Caco-2 (cell line): ENCODE measurements around the gene ZNF511. TPM values are rescaled to one million over a fixed set of nuclear protein-coding genes. Genes with fewer than 3 reads are reported as not detected.

Experiments
- BruUV-seq: library from RNA; stranded (reverse); fragments of 400-500 nt; replicated peaks from 2 replicates; lab custom pipeline; 2021; lab: Mats Ljungman, UMichigan
- CTCF ChIA-PET: fragments of 300-600 bp; sonication (Branson Sonifier 250); formaldehyde crosslinking; loops from one replicate; lab custom pipeline; 2022; ENCODE audit warnings: antibody characterized with exemption; lab: Charles Lee
- POLR2A ChIA-PET: fragments of 300-600 bp; sonication (Branson Sonifier 250); formaldehyde crosslinking; loops from one replicate; lab custom pipeline; 2022; ENCODE audit warnings: antibody characterized with exemption; lab: Charles Lee
- DNase-seq, 2 experiments: peaks; one replicate each; pipeline versions ENCODE4 v3.0.0 to v3.0.0-alpha.2; 2020 to 2022
- H3K27me3 ChIP-seq: replicated peaks from 2 replicates; pipeline ENCODE4 v1.6.0; 2011; ENCODE audit warnings: low read length; ENCODE audit not compliant: control insufficient read depth, insufficient read depth
- H3K36me3 ChIP-seq: 2 replicates; pipeline ENCODE4 v1.5.1; 2011; ENCODE audit warnings: low read length; ENCODE audit not compliant: control insufficient read depth, insufficient read depth
- H3K4me1 ChIP-seq: fragments of 250-450 bp; sonication (Bioruptor Pico); 2 replicates; pipeline ENCODE4 v1.5.1; 2020; ENCODE audit warnings: mild to moderate bottlenecking
- H3K4me3 ChIP-seq: 2 replicates; pipeline ENCODE4 v1.5.1; 2011; ENCODE audit warnings: low read depth, mild to moderate bottlenecking, control low read depth, low read length
- H3K9me3 ChIP-seq: fragments of 250-450 bp; sonication (Bioruptor Pico); 2 replicates; pipeline ENCODE4 v1.5.1; 2020; ENCODE audit warnings: mild to moderate bottlenecking, moderate library complexity
- H3K27ac Mint-ChIP-seq: one replicate; pipeline ENCODE4 v1.8.0; 2022; ENCODE audit warnings: mixed read lengths; ENCODE audit not compliant: unreplicated experiment
- H3K27me3 Mint-ChIP-seq: one replicate; pipeline ENCODE4 v1.8.0; 2022; ENCODE audit warnings: mixed read lengths; ENCODE audit not compliant: insufficient read depth, unreplicated experiment
- H3K36me3 Mint-ChIP-seq: one replicate; pipeline ENCODE4 v1.8.0; 2022; ENCODE audit warnings: mild to moderate bottlenecking, mixed read lengths; ENCODE audit not compliant: insufficient read depth, unreplicated experiment
- H3K4me1 Mint-ChIP-seq: one replicate; pipeline ENCODE4 v1.8.0; 2022; ENCODE audit warnings: low read depth, mixed read lengths; ENCODE audit not compliant: unreplicated experiment
- H3K4me3 Mint-ChIP-seq: one replicate; pipeline ENCODE4 v1.8.0; 2022; ENCODE audit warnings: mild to moderate bottlenecking, moderate library complexity, mixed read lengths; ENCODE audit not compliant: unreplicated experiment
- H3K9me3 Mint-ChIP-seq: one replicate; pipeline ENCODE4 v1.8.0; 2022; ENCODE audit warnings: mixed read lengths; ENCODE audit not compliant: unreplicated experiment
- intact Hi-C: fragments of 100-400 bp; cut with micrococcal nuclease; formaldehyde crosslinking; loops from one replicate; pipeline ENCODE4 v1.10.0; 2022; ENCODE audit not compliant: unreplicated experiment
- total RNA-seq: library from RNA; stranded (reverse); gene quantifications from 2 replicates; pipeline ENCODE4 v1.2.3, GENCODE V29; 2022
- TF ChIP-seq, protein P1 (sequence below), 2 experiments: fragments of 200-600 bp in 1 of 2; IDR thresholded peaks; 1 replicate in 1 of 2; 2 replicates in 1 of 2; pipeline versions ENCODE4 v1.5.1 to v1.8.0; 2011 to 2022; ENCODE audit warnings: antibody characterized with exemption in 1 of 2, control low read depth in 1 of 2, inconsistent platforms in 1 of 2, low read depth in 1 of 2, low read length in 1 of 2, mild to moderate bottlenecking in 1 of 2, moderate library complexity in 1 of 2; ENCODE audit not compliant: insufficient read depth in 1 of 2, severe bottlenecking in 1 of 2, unreplicated experiment in 1 of 2

The ZNF511 gene
- total RNA-seq, 1 experiment from 2014 or later = 98.5 TPM

DNA sequence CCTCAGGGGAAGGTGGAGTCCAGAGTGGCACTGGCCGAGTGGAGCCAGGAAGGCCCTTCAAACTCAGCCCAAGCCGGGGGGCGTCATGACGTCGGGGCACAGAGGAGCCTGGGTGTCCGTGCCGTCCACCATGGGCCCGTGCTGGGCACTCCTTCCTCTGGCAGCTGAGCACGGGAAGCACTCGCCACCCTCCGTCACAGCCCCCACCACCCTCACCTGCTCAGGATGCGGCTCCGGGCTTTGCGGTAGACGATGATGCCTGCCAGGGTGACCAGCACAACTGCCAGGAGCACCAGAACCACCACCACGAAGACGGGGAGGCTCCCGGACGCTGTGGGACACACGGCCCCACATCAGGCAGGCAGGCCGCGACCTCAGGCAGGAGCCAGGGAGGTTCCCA is 40.2 kb upstream of the ZNF511 start:
- Histone ChIP-seq H3K9me3 (no peaks in the 10 kb centered on the region), H3K4me1 (no peaks in the 10 kb centered on the region), H3K4me3 (no peak overlapping the region), H3K27me3 (no peaks in the 10 kb centered on the region), H3K36me3 (no peaks in the 10 kb centered on the region)
- Mint-ChIP-seq H3K36me3 (no peaks in the 10 kb centered on the region), H3K4me3 (no peak overlapping the region), H3K27me3 (no peaks in the 10 kb centered on the region), H3K27ac (no peak overlapping the region), H3K9me3 (no peaks in the 10 kb centered on the region), H3K4me1 (no peaks in the 10 kb centered on the region)
- TF ChIP-seq, protein P1, sequence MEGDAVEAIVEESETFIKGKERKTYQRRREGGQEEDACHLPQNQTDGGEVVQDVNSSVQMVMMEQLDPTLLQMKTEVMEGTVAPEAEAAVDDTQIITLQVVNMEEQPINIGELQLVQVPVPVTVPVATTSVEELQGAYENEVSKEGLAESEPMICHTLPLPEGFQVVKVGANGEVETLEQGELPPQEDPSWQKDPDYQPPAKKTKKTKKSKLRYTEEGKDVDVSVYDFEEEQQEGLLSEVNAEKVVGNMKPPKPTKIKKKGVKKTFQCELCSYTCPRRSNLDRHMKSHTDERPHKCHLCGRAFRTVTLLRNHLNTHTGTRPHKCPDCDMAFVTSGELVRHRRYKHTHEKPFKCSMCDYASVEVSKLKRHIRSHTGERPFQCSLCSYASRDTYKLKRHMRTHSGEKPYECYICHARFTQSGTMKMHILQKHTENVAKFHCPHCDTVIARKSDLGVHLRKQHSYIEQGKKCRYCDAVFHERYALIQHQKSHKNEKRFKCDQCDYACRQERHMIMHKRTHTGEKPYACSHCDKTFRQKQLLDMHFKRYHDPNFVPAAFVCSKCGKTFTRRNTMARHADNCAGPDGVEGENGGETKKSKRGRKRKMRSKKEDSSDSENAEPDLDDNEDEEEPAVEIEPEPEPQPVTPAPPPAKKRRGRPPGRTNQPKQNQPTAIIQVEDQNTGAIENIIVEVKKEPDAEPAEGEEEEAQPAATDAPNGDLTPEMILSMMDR (IDR thresholded peaks at IDR 0.05; ENCODE audit: insufficient read depth in 1 of 2, low read depth in 1 of 2, low read length in 1 of 2, severe bottlenecking in 1 of 2, unreplicated experiment in 1 of 2) = no peak
- ChIA-PET CTCF (interaction anchor here (0.5 kb wide), 1 partner anchor 9 kb away, joined by 3 read pairs; no protein-coding TSS in a partner anchor), POLR2A (no interaction called here)
- no peak for DNase-seq
- BruUV-seq = no TSS peak
- intact Hi-C loops = no loop called here

DNA sequence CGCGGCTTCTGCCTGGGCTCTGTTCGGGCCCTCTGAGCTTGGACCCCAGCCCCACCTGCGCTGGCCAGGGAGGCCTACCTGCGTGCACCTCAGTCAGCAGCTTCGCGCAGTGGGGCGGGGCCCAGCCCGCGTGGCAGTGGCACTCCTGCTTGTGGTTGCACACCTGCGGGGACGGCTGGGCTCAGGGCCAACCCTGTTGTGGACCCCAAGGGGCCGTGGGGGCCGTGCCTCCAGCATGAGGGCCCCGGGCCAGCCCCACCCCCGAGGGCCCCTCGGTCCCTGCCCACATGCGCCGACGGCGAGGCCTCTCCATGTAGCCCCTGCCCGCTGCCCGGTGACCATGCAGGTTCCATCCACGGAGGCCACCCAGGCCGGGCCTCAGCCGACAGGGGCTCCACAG is 39.3 kb upstream of the ZNF511 start:
- BruUV-seq = no TSS peak
- no peaks in the 10 kb centered on the region for H3K36me3 Mint-ChIP-seq

DNA sequence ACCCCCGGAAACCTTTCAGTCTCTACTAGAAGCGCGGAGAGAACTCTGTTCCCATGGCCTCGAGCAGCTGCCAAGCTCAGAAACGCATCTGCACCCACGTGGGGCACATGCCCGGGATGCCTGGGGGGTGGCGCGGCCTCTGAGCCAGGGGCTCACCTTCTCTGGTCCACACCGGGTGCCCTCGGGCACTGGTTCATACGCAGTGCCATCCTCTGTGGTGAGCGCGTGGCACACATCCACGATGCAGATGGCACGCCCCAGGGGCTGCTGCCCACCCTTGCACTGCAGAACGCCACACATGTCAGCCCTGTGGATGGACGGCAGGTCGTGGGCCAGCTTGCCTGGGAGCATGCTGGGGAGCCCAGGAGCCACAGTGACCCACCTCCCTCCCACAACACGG is 38.5 kb upstream of the ZNF511 start:
- CTCF ChIA-PET = no interaction called here
- Histone ChIP-seq H3K9me3 (no peaks in the 10 kb centered on the region), H3K4me1 (peaks cover 8% of the 10 kb centered on the region), H3K36me3 (no peaks in the 10 kb centered on the region), H3K27me3 (no peaks in the 10 kb centered on the region), H3K4me3 (no peak overlapping the region)
- no peaks in the 10 kb centered on the region for H3K9me3 Mint-ChIP-seq
- intact Hi-C loops = no loop called here
- no peak overlapping the region for H3K4me3 Mint-ChIP-seq
- H3K27me3 Mint-ChIP-seq = no peaks in the 10 kb centered on the region
- no peak for DNase-seq
- POLR2A ChIA-PET = interaction anchor here (0.5 kb wide), 1 partner anchor 81 kb away, joined by 5 read pairs; no protein-coding TSS in a partner anchor
- TF ChIP-seq, protein P1 (IDR thresholded peaks at IDR 0.05; ENCODE audit: insufficient read depth in 1 of 2, low read depth in 1 of 2, low read length in 1 of 2, severe bottlenecking in 1 of 2, unreplicated experiment in 1 of 2) = no peak
- H3K27ac Mint-ChIP-seq = no peak overlapping the region
- no peaks in the 10 kb centered on the region for H3K36me3 Mint-ChIP-seq
- BruUV-seq = no TSS peak
- no peaks in the 10 kb centered on the region for H3K4me1 Mint-ChIP-seq

More for the DNA sequence above, 39.3 kb upstream of the ZNF511 start:
- TF ChIP-seq, protein P1 (IDR thresholded peaks at IDR 0.05; ENCODE audit: insufficient read depth in 1 of 2, low read depth in 1 of 2, low read length in 1 of 2, severe bottlenecking in 1 of 2, unreplicated experiment in 1 of 2) = no peak
- ChIA-PET CTCF (interaction anchor here (0.5 kb wide), 1 partner anchor 8 kb away, joined by 3 read pairs; no protein-coding TSS in a partner anchor), POLR2A (no interaction called here)
- no peaks in the 10 kb centered on the region for H3K27me3 ChIP-seq
- DNase-seq = no peak
- H3K9me3 Mint-ChIP-seq = no peaks in the 10 kb centered on the region
- no peaks in the 10 kb centered on the region for H3K9me3 ChIP-seq
- no peaks in the 10 kb centered on the region for H3K4me1 ChIP-seq
- H3K4me1 Mint-ChIP-seq = no peaks in the 10 kb centered on the region
- no peak overlapping the region for H3K4me3 Mint-ChIP-seq
- no peaks in the 10 kb centered on the region for H3K36me3 ChIP-seq
- H3K27ac Mint-ChIP-seq = no peak overlapping the region
- no peak overlapping the region for H3K4me3 ChIP-seq
- no peaks in the 10 kb centered on the region for H3K27me3 Mint-ChIP-seq
- intact Hi-C loops = no loop called here
